ENCODE results near the gene NDUFS3.

GRCh38 chr11:47571895-47572294 lies 7.0 kb upstream of the NDUFS3 start:
- TF ChIP-seq CTCF (IDR thresholded peaks at IDR 0.05): no peak
- TF ChIP-seq EP300 (IDR thresholded peaks at IDR 0.05): no peak
- TF ChIP-seq POLR2A (IDR thresholded peaks at IDR 0.05): no peak
